DMS153 (cell line): ENCODE data around the gene CEL.
"Not testable (repeated sequence)": the region's sequence is repeated elsewhere in the genome, so short reads cannot be mapped to it uniquely, and the experiment has no call there.

Experiments
- DNase-seq: peaks from one replicate; lab custom pipeline; 2025; lab: John Stamatoyannopoulos, UW

The CEL gene

DNA sequence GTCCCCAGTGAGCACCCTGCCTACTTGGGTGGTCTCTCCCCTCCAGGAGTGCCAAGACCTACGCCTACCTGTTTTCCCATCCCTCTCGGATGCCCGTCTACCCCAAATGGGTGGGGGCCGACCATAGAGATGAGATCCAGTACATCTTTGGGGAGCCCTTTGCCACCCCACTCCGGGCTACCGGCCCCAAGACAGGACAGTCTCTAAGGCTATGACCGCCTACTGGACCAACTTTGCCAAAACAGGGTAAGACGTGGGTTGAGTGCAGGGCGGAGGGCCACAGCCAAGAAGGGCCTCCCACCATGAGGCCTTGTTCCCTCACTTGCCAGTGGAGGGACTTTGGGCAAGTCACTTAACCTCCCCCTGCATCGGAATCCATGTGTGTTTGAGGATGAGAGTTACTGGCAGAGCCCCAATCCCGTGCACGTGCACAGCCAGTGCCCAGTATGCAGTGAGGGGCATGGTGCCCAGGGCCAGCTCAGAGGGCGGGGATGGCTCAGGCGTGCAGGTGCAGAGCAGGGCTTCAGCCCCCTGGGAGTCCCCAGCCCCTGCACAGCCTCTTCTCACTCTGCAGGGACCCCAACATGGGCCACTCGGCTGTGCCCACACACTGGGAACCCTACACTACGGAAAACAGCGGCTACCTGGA lies 24.6 kb downstream of the CEL start:
- DNase-seq: not testable (repeated sequence)

DNA sequence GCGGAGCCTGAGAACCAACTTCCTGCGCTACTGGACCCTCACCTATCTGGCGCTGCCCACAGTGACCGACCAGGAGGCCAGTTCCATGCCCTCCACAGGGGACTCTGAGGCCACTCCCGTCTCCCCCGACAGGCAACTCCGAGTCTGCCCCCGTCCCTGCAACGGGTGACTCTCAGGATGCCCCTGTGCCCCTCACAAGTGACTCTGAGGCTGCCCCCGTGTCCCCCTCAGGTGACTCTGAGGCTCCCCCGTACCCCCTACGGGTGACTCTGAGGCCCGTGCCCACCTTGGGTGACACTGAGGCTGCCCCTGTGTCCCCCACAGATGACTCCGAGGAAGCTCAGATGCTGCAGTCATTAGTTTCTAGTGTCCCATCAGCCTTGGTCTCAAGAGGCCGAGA lies 25.1 kb downstream of the CEL start:
- no peak for DNase-seq

GRCh38 chr9:133087429-133088145 lies 25.8 kb downstream of the CEL start:
- no peak for DNase-seq

GRCh38 chr9:133088146-133088750 lies 26.5 kb downstream of the CEL start:
- DNase-seq: no peak

GRCh38 chr9:133088756-133089155 lies 27.0 kb downstream of the CEL start:
- no peak for DNase-seq

DNA sequence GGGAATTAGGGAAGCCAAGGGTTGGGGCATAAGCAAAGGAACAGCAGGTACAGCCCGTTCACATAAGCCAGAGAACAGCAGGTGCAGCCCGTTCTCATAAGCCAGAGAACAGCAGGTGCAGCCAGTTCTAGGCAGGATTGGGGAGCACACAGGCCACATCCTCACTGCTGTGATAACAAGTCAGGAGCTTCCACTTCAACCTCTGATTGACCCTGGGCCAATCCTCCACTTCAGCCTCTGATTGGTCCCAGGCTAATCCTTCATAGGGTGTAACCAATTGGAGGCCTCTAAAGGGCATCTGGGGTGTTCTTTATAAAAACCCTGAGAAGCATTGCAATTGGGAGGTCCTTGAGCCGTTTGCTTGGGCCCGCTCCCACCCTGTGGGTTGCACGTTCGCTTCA lies 27.5 kb downstream of the CEL start:
- peak; percentile 7 for DNase-seq

- no peak for DNase-seq
Observed at GRCh38 chr9:133090187-133090586, 28.4 kb downstream of the CEL start.

DNA sequence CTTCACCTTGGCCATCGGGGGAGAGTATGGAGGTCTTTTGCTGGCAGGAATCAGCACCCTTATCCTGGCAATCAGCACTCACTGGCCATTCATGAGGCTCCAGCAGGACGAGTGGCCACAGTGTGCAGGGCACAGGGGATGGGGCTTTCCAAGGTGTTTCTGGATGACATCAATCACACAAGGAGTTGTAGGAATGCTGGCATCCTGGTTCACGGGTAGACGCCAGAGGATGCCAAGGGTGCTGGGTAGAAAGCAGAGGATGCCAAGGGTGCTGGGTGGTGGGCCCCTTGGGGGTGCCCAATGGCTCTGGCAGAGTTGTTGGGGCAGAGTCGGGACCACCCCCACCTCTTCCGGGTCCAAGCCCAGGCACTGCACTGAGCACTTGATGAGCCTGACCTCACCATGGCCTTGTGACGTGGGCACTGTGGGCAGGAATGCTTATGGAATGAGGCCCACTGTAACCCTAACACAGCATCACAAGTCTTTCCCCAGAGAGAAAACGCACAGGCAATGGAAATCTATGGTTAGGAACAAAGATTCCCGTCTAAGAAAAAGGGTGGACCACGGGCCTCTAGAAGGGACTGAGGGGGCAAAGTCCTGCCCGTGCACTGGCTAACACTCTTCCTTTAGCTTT lies 29.1 kb downstream of the CEL start:
- no peak for DNase-seq

DNA sequence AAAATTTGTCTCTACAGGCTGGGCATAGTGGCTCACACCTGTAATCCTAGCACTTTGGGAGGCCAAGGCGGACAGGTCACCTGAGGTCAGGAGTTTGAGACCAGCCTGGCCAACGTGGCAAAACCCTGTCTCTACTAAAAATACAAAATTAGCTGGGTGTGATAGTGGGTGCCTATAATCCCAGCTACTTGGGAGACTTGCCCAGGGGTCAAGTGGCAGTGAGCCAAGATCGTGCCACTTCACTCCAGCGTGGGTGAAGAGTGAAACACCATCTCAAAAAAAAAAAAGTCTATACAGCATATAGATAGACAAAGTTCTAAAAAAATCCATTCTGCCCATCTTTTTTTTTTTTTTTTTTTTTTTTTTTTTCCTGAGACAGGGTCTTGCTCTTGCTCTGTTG lies 32.6 kb downstream of the CEL start:
- not testable (repeated sequence) for DNase-seq

DNA sequence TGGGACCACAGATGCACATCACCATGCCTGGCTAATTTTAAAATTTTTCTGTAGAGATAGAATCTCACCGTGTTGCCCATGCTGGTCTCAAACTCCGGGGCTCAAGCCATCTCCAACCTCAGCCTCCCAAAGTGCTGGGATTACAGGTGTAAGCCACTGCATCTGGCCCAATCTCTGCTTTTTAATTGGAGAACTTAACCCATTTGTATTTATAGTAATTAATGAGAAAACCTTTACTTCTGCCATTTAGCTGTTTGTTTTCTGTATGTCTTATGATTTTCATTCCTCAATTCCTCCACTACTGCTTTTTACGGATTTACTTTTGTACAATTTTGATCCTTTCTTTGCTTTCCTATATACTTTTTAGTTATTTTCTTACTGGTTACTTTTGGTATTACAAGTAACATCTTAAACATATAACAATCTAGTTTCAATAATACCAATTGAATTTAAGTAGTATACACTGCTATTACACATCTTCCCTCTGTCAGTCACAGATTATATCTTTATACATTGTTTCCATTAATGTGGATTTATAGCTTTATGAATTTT lies 33.1 kb downstream of the CEL start:
- DNase-seq: no peak

DNA sequence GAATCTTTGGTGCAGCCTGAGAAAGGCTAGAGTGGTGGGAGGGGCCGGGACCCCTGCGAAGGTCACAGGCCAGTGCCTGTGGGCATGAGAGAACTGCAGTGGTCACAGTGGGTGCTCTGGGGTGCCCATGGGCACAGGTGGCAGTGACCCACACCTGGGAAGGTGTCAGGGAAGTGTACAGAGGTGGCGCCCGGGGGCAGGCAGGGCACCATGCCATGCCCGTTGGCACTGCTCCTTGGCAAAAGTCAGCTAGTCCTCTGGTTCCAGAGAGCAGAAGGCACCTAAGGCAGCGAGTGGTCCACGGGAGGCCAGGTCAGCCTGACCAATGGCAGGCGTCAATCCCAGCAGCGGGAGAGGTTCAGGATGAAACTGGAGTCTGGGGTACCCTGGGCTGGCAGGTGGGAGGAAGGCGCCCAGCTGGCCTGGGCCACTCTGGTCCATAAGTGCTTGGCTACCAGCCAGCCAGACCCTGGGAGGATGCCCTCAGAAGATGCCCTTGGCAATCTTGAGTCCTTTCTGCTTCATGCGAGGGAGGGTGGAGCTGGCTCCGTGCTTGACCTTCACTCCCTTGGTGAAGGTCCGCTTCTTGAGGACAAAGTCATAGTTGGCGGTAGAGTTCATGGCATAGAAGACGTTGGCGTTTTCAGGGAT lies 36.4 kb downstream of the CEL start:
- no peak for DNase-seq

GRCh38 chr9:133098871-133099270 lies 37.1 kb downstream of the CEL start:
- DNase-seq: no peak

- DNase-seq: no peak
Observed at GRCh38 chr9:133099726-133100505, 38.1 kb downstream of the CEL start.

GRCh38 chr9:133100506-133101355 lies 39.0 kb downstream of the CEL start:
- DNase-seq: no peak

GRCh38 chr9:133101356-133102189 lies 39.8 kb downstream of the CEL start:
- no peak for DNase-seq

DNA sequence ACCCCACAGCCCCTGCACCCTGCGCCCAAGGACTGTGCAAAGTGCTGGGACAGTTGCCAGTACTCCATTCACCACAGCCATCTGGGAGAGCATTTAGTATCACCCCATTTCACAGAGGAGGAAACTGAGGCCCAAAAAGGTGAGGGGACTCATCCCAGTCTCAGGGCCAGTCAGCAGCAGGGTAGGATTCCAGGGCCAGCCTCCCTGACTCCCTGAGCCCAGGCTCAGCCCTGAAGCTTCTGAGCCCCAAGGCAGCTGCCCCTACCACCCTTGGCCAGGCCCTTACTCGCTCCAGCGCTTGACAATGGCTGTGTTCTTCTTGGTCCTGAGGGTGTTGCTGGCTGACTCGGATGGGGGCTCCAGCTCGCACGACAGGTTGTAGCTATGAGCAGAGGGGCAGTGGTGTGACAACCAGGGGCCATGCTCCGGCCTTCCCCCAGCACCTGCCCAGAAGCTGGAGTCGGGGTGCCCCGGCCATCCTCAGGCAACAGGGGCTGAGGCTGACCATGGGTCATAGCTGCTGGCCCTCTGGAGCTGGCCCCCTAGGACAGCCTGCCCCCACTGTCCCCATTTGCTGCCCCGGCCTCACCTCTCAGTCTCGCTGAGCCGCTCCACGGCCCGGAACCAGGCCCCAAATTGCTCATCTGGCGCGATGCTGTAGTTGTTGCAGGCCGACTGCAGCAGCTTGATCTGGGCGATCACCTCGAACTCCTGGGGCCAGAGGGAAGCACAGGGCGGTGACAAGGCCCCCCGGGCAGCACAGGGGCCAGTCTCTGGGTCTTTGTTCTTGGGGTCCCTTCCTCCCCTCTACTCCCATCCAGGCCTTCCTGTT lies 40.6 kb downstream of the CEL start:
- no peak for DNase-seq

GRCh38 chr9:133103183-133103986 lies 41.6 kb downstream of the CEL start:
- DNase-seq: no peak
